OCI-M1 (cell line): Measurements from ENCODE around the gene ZNF518B.

Experiments
- DNase-seq: peaks from one replicate; lab custom pipeline; 2025; lab: John Stamatoyannopoulos, UW

Gene ZNF518B

GRCh38 chr4:10457255-10457801 lies at the start of gene ZNF518B:
Gene ZNF518B, minus strand, starts transcription at chr4:10457426. Its CDS starts 11,098 bp downstream, at chr4:10446328.
- DNase-seq: peak; percentile 85

GRCh38 chr4:10506077-10506476 lies 48.9 kb upstream of the ZNF518B start:
- peak; percentile 51 for DNase-seq

GRCh38 chr4:10504570-10505179 lies 47.4 kb upstream of the ZNF518B start:
- DNase-seq: no peak

- no peak for DNase-seq
These were observed 45.5 kb upstream of the ZNF518B start for GRCh38 chr4:10502717-10503116.

- no peak for DNase-seq
These were observed 43.5 kb upstream of the ZNF518B start for GRCh38 chr4:10500776-10501175.

- no peak for DNase-seq
These were observed 39.0 kb upstream of the ZNF518B start for GRCh38 chr4:10496200-10496599.

- DNase-seq: no peak
These were observed 38.4 kb upstream of the ZNF518B start for GRCh38 chr4:10495651-10496050.

- no peak for DNase-seq
These were observed 35.2 kb upstream of the ZNF518B start for GRCh38 chr4:10492464-10492863.

GRCh38 chr4:10491401-10491800 lies 34.2 kb upstream of the ZNF518B start:
- DNase-seq: peak; percentile 67

GRCh38 chr4:10490996-10491395 lies 33.8 kb upstream of the ZNF518B start:
- peak; percentile 37 for DNase-seq

- no peak for DNase-seq
These were observed 25.7 kb upstream of the ZNF518B start for GRCh38 chr4:10482913-10483312.

GRCh38 chr4:10480616-10481015 lies 23.4 kb upstream of the ZNF518B start:
- no peak for DNase-seq

- DNase-seq: no peak
These were observed 21.4 kb upstream of the ZNF518B start for GRCh38 chr4:10478621-10479020.

GRCh38 chr4:10470505-10470904 lies 13.3 kb upstream of the ZNF518B start:
- DNase-seq: no peak

- DNase-seq: no peak
These were observed 8.9 kb upstream of the ZNF518B start for GRCh38 chr4:10466161-10466560.

- no peak for DNase-seq
These were observed 5.7 kb upstream of the ZNF518B start for GRCh38 chr4:10462876-10463275.

GRCh38 chr4:10461850-10462400 lies 4.7 kb upstream of the ZNF518B start:
- DNase-seq: no peak

GRCh38 chr4:10461091-10461849 lies 4.0 kb upstream of the ZNF518B start:
- DNase-seq: peak; percentile 84

- no peak for DNase-seq
These were observed 3.3 kb upstream of the ZNF518B start for GRCh38 chr4:10460313-10461047.

GRCh38 chr4:10459305-10459704 lies 2.1 kb upstream of the ZNF518B start:
- DNase-seq: no peak

GRCh38 chr4:10458177-10458576 lies 951 bp upstream of the ZNF518B start:
- DNase-seq: no peak

- peak; percentile 65 for DNase-seq
These were observed 501 bp downstream of the ZNF518B start for GRCh38 chr4:10456595-10457254.
